ENCODE measurements around the gene SLC5A9. TPM values are rescaled to one million over a fixed set of nuclear protein-coding genes. Genes with fewer than 3 reads are reported as not detected.

Gene SLC5A9
- total RNA-seq, 1 donor from 2014 or later, result not detected

- Mint-ChIP-seq H3K27me3 (ENCODE audit: low read depth, unreplicated experiment) (peaks cover 37% of the 10 kb centered on the region), H3K27ac (ENCODE audit: unreplicated experiment) (no peak overlapping the region), H3K4me1 (ENCODE audit: low read depth, unreplicated experiment) (no peaks in the 10 kb centered on the region), H3K36me3 (ENCODE audit: low read depth, unreplicated experiment) (no peaks in the 10 kb centered on the region), H3K9me3 (ENCODE audit: unreplicated experiment) (no peaks in the 10 kb centered on the region), H3K4me3 (ENCODE audit: unreplicated experiment) (no peak overlapping the region)
- no peaks in the 10 kb centered on the region for H3K36me3 ChIP-seq (ENCODE audit: insufficient read depth, low read length)
- H3K27ac ChIP-seq (ENCODE audit: low read depth, low read length), result no peak overlapping the region
- H3K9me3 ChIP-seq (ENCODE audit: insufficient read depth, low read depth, low read length), result no peaks in the 10 kb centered on the region
- H3K4me2 ChIP-seq (ENCODE audit: low read length), result no peak overlapping the region
- H3K27me3 ChIP-seq (ENCODE audit: insufficient read depth, low read length), result no peaks in the 10 kb centered on the region
- no peaks in the 10 kb centered on the region for H3K4me1 ChIP-seq (ENCODE audit: insufficient read depth, low read length)
- no peak for FAIRE-seq
- no peaks in the 10 kb centered on the region for H3K79me2 ChIP-seq (ENCODE audit: insufficient read depth, low read length)
- no peak overlapping the region for H3K9ac ChIP-seq (ENCODE audit: low read length)
- TF ChIP-seq EZH2 (IDR thresholded peaks at IDR 0.05; ENCODE audit: insufficient read depth, low read length), result no peak
- no peak for TF ChIP-seq CTCF (IDR thresholded peaks at IDR 0.05; ENCODE audit: insufficient read depth, low read depth, low read length)
- H4K20me1 ChIP-seq (ENCODE audit: insufficient read depth, low read length), result no peaks in the 10 kb centered on the region
- no peak overlapping the region for H2AFZ ChIP-seq (ENCODE audit: low read depth, low read length)
- DNase-seq (ENCODE audit: low read depth), result no peak
- no peak overlapping the region for H3K4me3 ChIP-seq (ENCODE audit: insufficient read depth, low read depth, low read length)
Measured at GRCh38 chr1:48227165-48228013, 4.9 kb downstream of the SLC5A9 start.

DNA sequence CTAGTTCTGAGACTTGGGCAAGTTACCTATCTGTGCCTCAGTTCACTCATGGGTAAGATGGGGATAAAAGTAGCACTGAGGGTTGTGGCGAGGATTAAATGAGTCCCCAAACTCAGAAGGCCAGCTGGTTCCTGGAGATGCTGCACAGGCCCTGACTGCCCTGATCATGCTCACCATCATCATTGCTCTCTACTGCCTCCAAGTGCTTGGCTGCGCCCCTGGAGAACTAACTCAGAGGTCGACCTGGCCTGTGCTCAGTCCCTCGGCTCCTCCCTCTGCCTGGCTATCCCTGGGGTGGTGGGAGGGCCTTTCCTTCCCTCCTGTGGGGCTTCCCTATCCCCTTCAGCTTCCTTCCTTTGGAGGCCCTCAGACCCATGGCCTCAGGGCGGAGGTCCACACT, 5.6 kb downstream of the SLC5A9 start:
- no peak overlapping the region for H2AFZ ChIP-seq (ENCODE audit: low read depth, low read length)
- Mint-ChIP-seq H3K9me3 (ENCODE audit: unreplicated experiment) (no peaks in the 10 kb centered on the region), H3K27ac (ENCODE audit: unreplicated experiment) (no peak overlapping the region), H3K4me1 (ENCODE audit: low read depth, unreplicated experiment) (no peaks in the 10 kb centered on the region), H3K36me3 (ENCODE audit: low read depth, unreplicated experiment) (no peaks in the 10 kb centered on the region), H3K4me3 (ENCODE audit: unreplicated experiment) (no peak overlapping the region), H3K27me3 (ENCODE audit: low read depth, unreplicated experiment) (peaks cover 36% of the 10 kb centered on the region)
- no peaks in the 10 kb centered on the region for H3K36me3 ChIP-seq (ENCODE audit: insufficient read depth, low read length)
- no peak overlapping the region for H3K27ac ChIP-seq (ENCODE audit: low read depth, low read length)
- H3K4me3 ChIP-seq (ENCODE audit: insufficient read depth, low read depth, low read length), result no peak overlapping the region
- FAIRE-seq (no peak), DNase-seq (ENCODE audit: low read depth) (no peak)
- H4K20me1 ChIP-seq (ENCODE audit: insufficient read depth, low read length), result no peaks in the 10 kb centered on the region
- no peaks in the 10 kb centered on the region for H3K27me3 ChIP-seq (ENCODE audit: insufficient read depth, low read length)
- no peaks in the 10 kb centered on the region for H3K4me1 ChIP-seq (ENCODE audit: insufficient read depth, low read length)
- H3K9me3 ChIP-seq (ENCODE audit: insufficient read depth, low read depth, low read length), result no peaks in the 10 kb centered on the region
- H3K9ac ChIP-seq (ENCODE audit: low read length), result no peak overlapping the region
- TF ChIP-seq CTCF (IDR thresholded peaks at IDR 0.05; ENCODE audit: insufficient read depth, low read depth, low read length) (no peak), EZH2 (IDR thresholded peaks at IDR 0.05; ENCODE audit: insufficient read depth, low read length) (no peak)
- H3K4me2 ChIP-seq (ENCODE audit: low read length), result no peak overlapping the region
- no peaks in the 10 kb centered on the region for H3K79me2 ChIP-seq (ENCODE audit: insufficient read depth, low read length)

GRCh38 chr1:48229317-48229716, 6.8 kb downstream of the SLC5A9 start:
- H3K9me3 ChIP-seq (ENCODE audit: insufficient read depth, low read depth, low read length), result no peaks in the 10 kb centered on the region
- Mint-ChIP-seq H3K27me3 (ENCODE audit: low read depth, unreplicated experiment) (peaks cover 35% of the 10 kb centered on the region), H3K27ac (ENCODE audit: unreplicated experiment) (no peak overlapping the region), H3K36me3 (ENCODE audit: low read depth, unreplicated experiment) (no peaks in the 10 kb centered on the region), H3K4me3 (ENCODE audit: unreplicated experiment) (no peak overlapping the region), H3K9me3 (ENCODE audit: unreplicated experiment) (no peaks in the 10 kb centered on the region), H3K4me1 (ENCODE audit: low read depth, unreplicated experiment) (no peaks in the 10 kb centered on the region)
- H3K9ac ChIP-seq (ENCODE audit: low read length), result no peak overlapping the region
- H3K4me3 ChIP-seq (ENCODE audit: insufficient read depth, low read depth, low read length), result no peak overlapping the region
- H3K27ac ChIP-seq (ENCODE audit: low read depth, low read length), result no peak overlapping the region
- DNase-seq (ENCODE audit: low read depth) (no peak), FAIRE-seq (no peak)
- H3K36me3 ChIP-seq (ENCODE audit: insufficient read depth, low read length), result no peaks in the 10 kb centered on the region
- H4K20me1 ChIP-seq (ENCODE audit: insufficient read depth, low read length), result no peaks in the 10 kb centered on the region
- H2AFZ ChIP-seq (ENCODE audit: low read depth, low read length), result no peak overlapping the region
- H3K4me1 ChIP-seq (ENCODE audit: insufficient read depth, low read length), result no peaks in the 10 kb centered on the region
- no peaks in the 10 kb centered on the region for H3K79me2 ChIP-seq (ENCODE audit: insufficient read depth, low read length)
- TF ChIP-seq EZH2 (IDR thresholded peaks at IDR 0.05; ENCODE audit: insufficient read depth, low read length) (no peak), CTCF (IDR thresholded peaks at IDR 0.05; ENCODE audit: insufficient read depth, low read depth, low read length) (no peak)
- no peaks in the 10 kb centered on the region for H3K27me3 ChIP-seq (ENCODE audit: insufficient read depth, low read length)
- no peak overlapping the region for H3K4me2 ChIP-seq (ENCODE audit: low read length)

Data from astrocyte (in vitro differentiated cells and primary cell).